CD4-positive, alpha-beta T cell treated with Interferon gamma for 1 hour (primary cell): ENCODE data around the gene A4GALT.
"Not testable (repeated sequence)": the region's sequence is repeated elsewhere in the genome, so short reads cannot be mapped to it uniquely, and the experiment has no call there.

Experiments
- DNase-seq: peaks from one replicate; pipeline ENCODE4 v3.0.0-alpha.2; 2020

A4GALT gene, protein sequence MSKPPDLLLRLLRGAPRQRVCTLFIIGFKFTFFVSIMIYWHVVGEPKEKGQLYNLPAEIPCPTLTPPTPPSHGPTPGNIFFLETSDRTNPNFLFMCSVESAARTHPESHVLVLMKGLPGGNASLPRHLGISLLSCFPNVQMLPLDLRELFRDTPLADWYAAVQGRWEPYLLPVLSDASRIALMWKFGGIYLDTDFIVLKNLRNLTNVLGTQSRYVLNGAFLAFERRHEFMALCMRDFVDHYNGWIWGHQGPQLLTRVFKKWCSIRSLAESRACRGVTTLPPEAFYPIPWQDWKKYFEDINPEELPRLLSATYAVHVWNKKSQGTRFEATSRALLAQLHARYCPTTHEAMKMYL

DNA sequence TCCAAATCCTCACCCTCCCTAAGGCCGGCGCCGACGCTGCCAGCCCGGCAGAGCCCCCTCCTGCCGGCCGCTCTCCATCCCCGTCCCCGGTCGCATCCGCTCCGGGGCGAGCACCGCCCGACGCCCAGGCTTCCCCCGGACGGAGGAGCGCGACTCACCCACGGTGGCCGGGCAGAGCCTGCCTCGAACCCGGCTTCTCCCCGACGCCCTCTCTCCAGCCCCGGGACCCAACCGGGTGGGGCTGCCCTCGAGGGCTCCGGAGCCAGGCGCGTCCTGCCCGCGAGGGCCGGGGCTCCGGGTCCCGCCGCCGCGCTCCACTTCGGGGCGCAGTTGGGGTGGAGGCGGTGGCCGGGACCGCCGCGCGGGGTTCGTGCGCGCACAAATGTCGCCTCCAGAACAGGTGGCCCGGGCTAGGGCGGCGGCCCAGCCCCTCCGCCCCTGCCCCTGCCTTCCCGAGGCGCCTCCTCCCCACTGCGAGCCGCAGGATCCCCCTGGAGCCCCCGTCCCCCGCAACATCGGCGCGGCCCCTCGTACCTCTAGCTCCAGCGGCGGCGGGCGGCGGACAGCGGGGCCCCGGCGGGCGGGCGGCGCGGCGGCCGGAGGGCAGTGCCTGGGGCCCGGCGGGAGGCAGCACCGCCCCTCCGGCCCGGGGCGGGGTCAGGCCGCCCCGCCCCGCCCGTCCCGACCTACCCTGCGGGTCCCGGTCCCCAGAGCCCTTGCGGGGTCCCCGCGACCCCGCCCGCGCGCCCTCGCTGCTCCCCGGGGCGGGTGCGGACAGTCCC lies at the start of gene A4GALT:
Gene A4GALT, minus strand, starts transcription at position 608 of the 782 bp plus-strand sequence. CDS start 26,919 bp downstream, outside the sequence.
- no peak for DNase-seq

- DNase-seq = no peak
Measured at GRCh38 chr22:42770448-42770726, 49.7 kb upstream of the A4GALT start.

DNA sequence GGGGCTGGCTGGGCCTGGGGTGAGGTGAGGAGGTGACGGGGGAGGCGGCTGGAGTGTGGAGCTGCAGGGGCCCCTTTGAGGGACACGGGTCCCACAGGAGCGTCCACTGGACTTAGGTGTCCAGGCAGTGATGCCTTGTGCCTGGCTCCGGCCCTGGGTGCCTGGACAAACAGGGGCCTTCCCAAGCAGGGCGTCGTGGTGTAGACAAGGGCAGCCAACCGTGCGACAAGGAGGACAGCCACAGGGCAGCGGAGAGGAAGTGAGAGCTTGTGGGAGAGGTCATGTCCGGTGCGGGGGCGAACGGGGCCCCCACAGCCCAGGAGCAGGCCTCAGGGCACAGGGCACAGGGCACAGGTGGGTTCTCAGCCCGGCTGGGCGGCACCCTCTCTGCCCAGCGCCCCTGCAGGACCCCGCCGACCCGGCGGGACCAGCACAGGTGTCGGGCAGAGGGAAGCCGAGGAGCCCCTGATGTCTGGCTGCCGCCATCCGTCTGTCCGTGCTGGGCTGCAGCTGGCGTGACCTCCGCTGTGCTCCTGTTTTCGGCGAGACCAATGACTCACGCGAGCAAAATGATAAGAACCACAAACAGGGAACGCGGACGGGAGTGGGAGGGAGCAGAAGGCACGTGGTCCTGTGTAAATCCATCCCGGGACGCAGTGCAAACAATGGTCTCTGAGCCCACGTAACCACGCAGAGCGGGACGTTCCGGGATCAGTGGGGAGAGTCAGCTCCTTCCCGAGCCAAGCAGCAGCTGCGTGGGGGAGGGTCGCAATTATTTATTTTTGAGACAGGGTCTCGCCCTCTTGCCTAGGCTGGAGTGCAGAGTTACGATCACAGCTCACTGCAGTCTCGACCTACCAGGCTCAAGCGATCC lies 49.1 kb upstream of the A4GALT start:
- peak; percentile 48 for DNase-seq

DNA sequence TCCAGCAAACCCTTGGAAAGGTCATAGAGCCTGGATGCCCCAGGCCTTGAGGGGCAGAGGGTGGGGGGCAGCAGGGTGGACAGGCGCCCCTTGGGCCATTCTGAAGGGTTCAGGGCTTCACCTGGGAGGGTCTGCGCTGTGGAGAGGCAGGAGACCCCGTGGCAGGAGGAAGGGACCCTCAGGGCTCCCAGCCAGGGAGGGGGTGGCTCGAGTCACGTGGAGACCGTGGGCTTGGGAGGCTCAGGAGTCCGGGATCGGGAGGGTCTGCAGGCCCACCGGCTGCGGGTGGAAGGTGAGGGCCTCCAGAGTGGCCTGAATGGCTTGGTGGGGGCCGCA lies 48.5 kb upstream of the A4GALT start:
- no peak for DNase-seq

DNA sequence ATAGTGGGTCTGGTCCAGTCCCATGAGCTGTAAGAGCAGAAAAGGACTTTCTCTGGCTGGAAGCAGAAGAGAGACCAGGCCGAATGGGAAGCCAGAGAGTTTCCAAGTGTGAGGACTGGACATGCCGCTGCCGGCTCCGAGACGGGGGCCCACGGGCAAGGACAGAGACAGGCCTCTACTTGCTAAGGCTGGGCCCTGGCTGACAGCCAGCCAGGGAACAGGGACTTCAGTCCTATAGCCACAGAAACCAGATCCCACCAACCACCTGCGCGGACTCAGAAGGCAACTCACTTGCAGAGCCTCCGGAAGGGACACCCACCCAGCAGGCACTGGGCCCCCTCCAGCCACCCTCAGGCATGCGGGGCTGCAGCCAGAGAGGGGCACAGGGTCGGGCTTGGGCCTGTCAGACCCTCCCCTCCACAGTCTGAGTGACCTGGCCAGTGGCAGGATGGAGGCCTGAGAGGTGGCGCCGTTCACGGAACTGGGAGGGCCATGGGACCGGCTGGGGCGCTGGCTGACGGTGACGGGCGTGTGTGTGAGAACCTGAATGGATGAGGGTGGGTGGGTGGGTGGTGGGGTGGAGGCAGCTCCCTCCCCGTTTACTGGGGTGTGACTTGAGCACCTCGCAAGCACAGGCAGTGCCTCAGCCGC lies 47.8 kb upstream of the A4GALT start:
- no peak for DNase-seq

DNA sequence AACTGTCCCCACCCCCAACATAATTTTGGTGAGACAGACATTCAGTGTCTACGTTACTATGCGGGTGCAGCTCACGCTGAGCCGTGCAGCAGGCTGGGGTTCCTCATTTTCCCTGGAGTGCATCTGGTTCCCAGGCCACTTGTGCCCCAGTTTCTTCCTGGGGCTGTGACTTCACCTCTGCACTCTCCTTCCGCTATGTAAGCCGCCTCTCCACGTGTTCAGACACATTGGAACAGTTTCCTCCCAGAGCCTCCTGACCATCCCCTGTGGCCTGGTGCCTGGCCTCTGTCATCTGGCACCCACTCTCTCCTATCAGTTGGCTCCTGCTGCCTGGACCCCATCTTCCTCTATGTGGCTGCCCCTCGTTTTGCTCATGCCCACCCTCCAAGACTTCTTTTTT lies 46.2 kb upstream of the A4GALT start:
- no peak for DNase-seq

- no peak for DNase-seq
Measured at GRCh38 chr22:42764895-42765363, 44.3 kb upstream of the A4GALT start.

DNA sequence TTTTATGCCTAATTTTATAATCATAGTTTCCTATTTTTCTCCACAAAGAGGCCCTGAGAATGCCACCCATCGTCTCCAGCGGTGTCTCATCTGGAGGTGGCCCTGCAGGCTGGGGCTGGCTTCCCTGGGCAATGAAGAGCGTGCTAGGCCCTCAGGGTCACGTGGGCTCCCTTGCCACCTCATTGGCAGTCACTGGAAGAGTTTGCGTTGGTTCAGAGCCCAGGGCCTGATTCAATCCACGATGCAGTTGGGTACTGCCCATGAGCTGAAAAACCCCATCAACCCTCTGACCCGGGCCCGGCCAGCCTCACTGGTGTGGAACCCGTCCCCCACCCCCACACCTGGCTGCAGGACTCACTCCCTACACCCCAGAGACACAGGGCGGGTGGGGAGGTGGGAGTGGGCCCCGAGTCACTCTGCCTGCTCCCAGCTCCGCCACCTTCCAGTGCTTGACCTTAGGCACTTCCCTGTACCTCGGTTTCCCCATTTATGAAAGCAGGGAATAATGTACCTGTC lies 43.4 kb upstream of the A4GALT start:
- DNase-seq = no peak

DNA sequence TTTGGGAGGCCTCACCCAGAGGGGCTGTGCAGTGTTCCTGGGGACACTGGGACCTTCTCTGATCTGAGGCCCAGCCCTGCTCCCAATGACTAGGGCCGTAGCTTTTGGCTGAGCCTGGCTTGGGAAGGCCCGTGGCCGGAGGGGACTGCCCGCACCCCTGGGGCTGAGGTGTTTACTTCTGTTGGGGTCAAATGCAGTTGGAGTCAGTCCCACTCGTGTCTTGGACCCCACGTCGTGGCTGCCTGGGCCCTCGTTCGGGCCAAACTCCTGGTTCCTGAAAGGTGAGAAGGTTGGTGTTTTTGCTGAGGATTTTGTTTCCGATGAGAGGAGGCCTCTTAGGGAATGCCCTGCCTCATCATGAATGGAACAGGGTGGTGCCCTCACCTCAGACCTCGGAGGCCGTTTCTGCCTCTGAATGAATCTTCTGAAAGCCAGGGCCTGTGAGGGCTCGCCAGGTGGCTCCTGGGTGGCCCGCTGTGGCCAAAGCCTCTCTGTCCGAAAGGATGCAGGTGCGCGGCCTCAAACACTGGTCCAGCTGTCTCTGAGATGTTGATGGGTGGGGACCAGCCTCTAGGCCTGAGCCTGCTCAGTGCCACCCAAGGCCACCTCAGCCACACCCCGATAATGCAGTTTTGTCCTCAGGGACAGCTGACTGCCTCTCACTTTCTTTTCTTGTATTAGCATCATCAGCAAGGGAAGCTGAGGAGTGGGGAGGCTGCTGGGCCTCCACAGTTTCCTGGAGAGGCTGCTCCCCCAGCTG lies 40.3 kb upstream of the A4GALT start:
- DNase-seq = no peak

DNA sequence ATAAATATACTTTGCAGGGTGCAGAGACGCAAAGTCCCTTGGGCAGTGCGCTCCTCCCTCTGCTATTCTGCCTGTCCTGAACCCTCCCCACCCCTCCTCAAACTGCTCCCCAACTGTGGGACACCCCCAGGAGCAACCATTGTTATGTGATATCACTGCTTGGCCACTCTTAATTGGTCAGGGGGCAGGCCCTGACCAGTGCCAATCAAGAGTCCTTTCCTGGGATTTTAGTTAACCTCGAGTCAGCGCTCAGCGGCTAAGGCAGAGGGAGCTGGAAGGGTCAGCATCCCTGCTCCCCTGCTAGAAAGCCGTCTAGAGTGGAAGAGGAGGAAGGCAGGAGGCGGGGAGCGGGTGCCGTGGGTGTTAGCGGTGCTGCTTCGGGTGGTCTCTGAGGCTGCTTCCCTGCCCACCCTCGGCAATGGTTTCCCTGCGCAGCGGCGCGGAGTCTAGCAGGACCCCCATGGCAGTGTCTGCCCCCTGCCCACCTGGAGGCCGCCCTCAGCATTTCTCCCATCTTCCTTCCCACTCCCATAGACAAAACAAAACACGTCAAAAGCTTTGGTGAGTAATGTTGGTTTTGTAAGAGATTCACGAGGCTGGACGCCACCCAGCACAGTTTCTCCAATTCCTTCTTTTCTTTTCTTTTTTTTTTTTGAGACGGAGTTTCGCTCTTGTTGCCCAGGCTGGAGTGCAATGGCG lies 38.4 kb upstream of the A4GALT start:
- no peak for DNase-seq

DNA sequence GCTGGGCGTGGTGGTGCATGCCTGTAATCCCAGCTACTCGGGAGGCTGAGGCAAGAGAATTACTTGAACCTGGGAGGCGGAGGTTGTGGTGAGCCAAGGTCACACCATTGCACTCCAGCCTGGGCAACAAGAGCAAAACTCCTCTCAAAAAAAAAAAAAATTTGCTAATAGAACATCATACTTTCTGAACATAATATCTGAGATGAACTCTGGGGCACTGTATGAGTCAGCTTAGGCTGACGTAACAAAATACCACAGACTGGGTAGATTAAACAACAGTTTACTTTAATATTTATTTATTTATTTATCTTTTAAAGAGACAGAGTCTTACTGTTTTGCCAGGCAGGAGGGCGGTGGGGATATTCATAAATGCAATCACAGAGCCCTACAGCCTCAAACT lies 34.9 kb upstream of the A4GALT start:
- DNase-seq = not testable (repeated sequence)

- not testable (repeated sequence) for DNase-seq
Measured at GRCh38 chr22:42755121-42755520, 34.5 kb upstream of the A4GALT start.

DNA sequence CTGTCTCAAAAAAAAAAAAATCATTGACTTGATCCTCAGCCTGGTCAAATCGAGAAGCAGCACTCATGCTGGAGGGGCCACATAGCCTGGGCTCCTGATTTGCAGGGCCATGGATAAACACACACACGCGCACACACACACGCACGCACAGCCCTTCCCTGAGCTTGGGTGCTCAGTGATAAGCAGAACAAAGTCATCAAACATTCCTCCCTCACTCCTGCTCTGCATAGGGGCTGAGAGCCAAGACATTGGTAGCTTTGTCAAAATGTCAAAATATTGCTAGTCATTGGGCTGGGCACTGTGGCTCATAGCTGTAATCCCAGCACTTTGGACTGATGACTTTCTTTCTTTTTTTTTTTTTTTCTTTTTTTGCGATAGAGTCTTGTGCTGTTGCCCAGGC lies 34.0 kb upstream of the A4GALT start:
- DNase-seq = no peak

DNA sequence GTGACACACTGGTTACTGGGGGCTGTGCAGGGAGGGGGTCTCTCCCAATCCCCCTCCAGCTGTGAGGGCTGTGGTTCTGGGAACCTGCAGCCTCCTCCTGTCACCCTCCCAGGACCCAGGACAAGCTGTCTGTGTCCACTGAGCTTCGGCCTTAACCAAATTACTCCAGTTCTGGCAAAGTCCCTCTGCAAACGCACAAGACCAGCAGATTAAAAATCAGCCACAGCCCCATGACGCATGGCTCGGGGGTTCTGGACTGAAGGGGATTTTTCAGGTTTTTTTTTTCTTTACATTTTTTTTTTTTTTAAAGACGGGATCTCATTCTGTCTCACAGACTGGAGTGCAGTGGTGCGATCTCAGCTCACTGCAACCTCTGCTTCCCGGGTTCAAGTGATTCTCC lies 32.2 kb upstream of the A4GALT start:
- DNase-seq = no peak

GRCh38 chr22:42752230-42752746 lies 31.6 kb upstream of the A4GALT start:
- DNase-seq = no peak

- not testable (repeated sequence) for DNase-seq
Measured at GRCh38 chr22:42750421-42750820, 29.8 kb upstream of the A4GALT start.

- DNase-seq = no peak
Measured at GRCh38 chr22:42747701-42748513, 27.2 kb upstream of the A4GALT start.

DNA sequence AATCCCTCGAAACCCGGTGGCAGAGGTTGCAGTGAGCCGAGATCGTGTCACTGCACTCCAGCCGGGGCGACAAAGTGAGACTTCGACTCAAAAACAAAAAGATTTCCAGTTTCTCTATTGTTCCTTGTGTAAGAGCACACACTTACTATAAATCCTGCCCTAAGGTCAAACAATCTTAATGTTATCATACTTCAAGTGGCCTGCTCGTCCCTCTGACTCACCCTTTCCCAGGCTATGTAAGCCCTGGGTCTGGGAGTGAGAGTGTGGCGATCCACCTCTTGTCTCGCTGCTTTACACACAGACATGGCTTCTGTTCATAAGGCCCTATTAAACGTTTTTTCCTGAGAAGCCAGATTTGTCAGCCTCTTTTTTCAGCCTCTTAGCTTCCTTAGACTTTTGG lies 24.4 kb upstream of the A4GALT start:
- no peak for DNase-seq

- no peak for DNase-seq
Measured at GRCh38 chr22:42743501-42743991, 22.9 kb upstream of the A4GALT start.

- DNase-seq = no peak
Measured at GRCh38 chr22:42742940-42743339, 22.3 kb upstream of the A4GALT start.
